ENCODE measurements around the gene RNASET2. TPM values are rescaled to one million over a fixed set of nuclear protein-coding genes. Genes with fewer than 3 reads are reported as not detected.
"Not testable (repeated sequence)": the region's sequence is repeated elsewhere in the genome, so short reads cannot be mapped to it uniquely, and the experiment has no call there.

The RNASET2 gene
- total and polyA plus RNA-seq, 3 donors from 2014 or later, result 44.5 to 56.1 (median 50.2) TPM

GRCh38 chr6:166952121-166952520, 4.2 kb downstream of the RNASET2 start:
- intact Hi-C loops (cut with DNase I; ENCODE audit: low total_unique reads), result no loop called here
- 85 to 89% methylated on average over 11 to 12 of the region's 12 CpGs for WGBS, 2 donors
- H3K4me1 ChIP-seq, result peaks cover 25% of the 10 kb centered on the region

GRCh38 chr6:166951670-166952060, 4.7 kb downstream of the RNASET2 start:
- intact Hi-C loops (cut with DNase I; ENCODE audit: low total_unique reads), result no loop called here

More at GRCh38 chr6:166952121-166952520, 4.2 kb downstream of the RNASET2 start:
- H3K4me3 ChIP-seq, result no peak overlapping the region
- no peak for DNase-seq
- no peak overlapping the region for H3K27ac ChIP-seq
- H3K27me3 ChIP-seq, result no peaks in the 10 kb centered on the region
- no peaks in the 10 kb centered on the region for H3K9me3 ChIP-seq
- no peaks in the 10 kb centered on the region for H3K36me3 ChIP-seq (ENCODE audit: low read depth, missing control alignments)
- no peak for TF ChIP-seq POLR2A (IDR thresholded peaks at IDR 0.05)
- no peak for TF ChIP-seq CTCF (IDR thresholded peaks at IDR 0.05)

GRCh38 chr6:166950892-166951669, 5.3 kb downstream of the RNASET2 start:
- intact Hi-C loops (cut with DNase I; ENCODE audit: low total_unique reads); H3K4me3 ChIP-seq; H3K27me3 ChIP-seq; H3K36me3 ChIP-seq (ENCODE audit: low read depth, missing control alignments); H3K9me3 ChIP-seq: not testable (repeated sequence)
- Histone ChIP-seq H3K27ac (peak overlapping the region; percentile 29 to 81), H3K4me1 (peaks cover 25% of the 10 kb centered on the region)
- DNase-seq, result peak; percentile 92
- peak; percentile 63 to 70 (median 66) for TF ChIP-seq CTCF (IDR thresholded peaks at IDR 0.05)
- WGBS, 2 donors, result 66 to 67% methylated on average over 17 of the region's 17 CpGs

More at GRCh38 chr6:166951670-166952060, 4.7 kb downstream of the RNASET2 start:
- H3K4me1 ChIP-seq, result peaks cover 25% of the 10 kb centered on the region
- no peak overlapping the region for H3K4me3 ChIP-seq
- TF ChIP-seq CTCF (IDR thresholded peaks at IDR 0.05) (no peak), POLR2A (IDR thresholded peaks at IDR 0.05) (no peak)
- H3K27me3 ChIP-seq, result no peaks in the 10 kb centered on the region
- no peak overlapping the region for H3K27ac ChIP-seq
- H3K9me3 ChIP-seq, result no peaks in the 10 kb centered on the region
- no peaks in the 10 kb centered on the region for H3K36me3 ChIP-seq (ENCODE audit: low read depth, missing control alignments)
- DNase-seq, result no peak
- 81 to 85% methylated on average over 3 of the region's 3 CpGs for WGBS, 2 donors

- peak overlapping the region in 1 of 2 donors; percentile 81 for H3K27ac ChIP-seq
- no peaks in the 10 kb centered on the region for H3K36me3 ChIP-seq (ENCODE audit: low read depth, missing control alignments)
- TF ChIP-seq POLR2A (IDR thresholded peaks at IDR 0.05) (no peak), CTCF (IDR thresholded peaks at IDR 0.05) (no peak)
Observed at GRCh38 chr6:166950443-166950821, 5.9 kb downstream of the RNASET2 start.

More at GRCh38 chr6:166950443-166950821, 5.9 kb downstream of the RNASET2 start:
- no peaks in the 10 kb centered on the region for H3K27me3 ChIP-seq
- intact Hi-C loops (cut with DNase I; ENCODE audit: low total_unique reads), result no loop called here
- H3K4me3 ChIP-seq, result no peak overlapping the region
- 79 to 89% methylated on average over 10 of the region's 10 CpGs for WGBS, 2 donors
- DNase-seq, result no peak
- no peaks in the 10 kb centered on the region for H3K9me3 ChIP-seq
- H3K4me1 ChIP-seq, result peaks cover 22% of the 10 kb centered on the region

Measured in testis (tissue), 3 donors.